ENCODE data around the gene TNNT3.
"Not testable (repeated sequence)": the region's sequence is repeated elsewhere in the genome, so short reads cannot be mapped to it uniquely, and the experiment has no call there.

The TNNT3 gene

DNA sequence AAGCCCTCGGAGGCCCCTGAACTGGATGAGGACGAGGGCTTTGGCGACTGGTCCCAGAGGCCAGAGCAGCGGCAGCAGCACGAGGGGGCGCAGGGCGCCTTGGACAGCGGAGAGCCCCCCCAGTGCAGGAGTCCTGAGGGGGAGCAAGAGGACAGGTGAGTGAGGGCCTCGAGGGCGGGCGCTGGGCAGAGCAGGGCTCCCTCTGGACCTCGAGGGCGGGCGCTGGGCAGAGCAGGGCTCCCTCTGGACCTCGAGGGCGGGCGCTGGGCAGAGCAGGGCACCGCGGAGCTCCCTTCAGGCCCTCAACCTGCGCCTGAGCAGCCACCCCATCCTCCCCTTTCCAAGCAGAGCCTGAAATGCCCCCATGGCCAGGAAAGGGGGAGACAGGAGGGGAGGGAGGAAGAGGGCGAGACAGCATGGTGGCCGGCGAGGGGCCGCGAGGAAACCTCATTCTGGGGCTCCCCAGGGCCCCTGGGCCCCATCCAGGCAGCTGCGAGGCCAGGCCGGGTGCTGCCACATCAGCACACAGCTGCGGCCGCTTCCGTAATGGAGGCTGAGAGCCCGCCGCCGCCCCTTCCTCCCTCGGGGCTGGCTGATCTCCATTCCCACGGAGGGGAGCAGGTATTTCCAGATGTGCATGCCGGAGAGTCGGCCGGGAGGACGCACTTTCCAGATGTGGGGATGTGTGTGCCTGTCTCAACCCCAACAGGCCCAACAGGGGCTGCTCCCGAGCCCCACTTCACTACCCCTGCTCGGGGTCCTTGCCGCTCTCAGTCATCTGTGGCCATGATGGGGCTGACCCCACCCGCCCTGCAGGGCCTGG, 37.9 kb upstream of the TNNT3 start:
- DNase-seq (ENCODE audit: low read depth, low spot score) = no peak

DNA sequence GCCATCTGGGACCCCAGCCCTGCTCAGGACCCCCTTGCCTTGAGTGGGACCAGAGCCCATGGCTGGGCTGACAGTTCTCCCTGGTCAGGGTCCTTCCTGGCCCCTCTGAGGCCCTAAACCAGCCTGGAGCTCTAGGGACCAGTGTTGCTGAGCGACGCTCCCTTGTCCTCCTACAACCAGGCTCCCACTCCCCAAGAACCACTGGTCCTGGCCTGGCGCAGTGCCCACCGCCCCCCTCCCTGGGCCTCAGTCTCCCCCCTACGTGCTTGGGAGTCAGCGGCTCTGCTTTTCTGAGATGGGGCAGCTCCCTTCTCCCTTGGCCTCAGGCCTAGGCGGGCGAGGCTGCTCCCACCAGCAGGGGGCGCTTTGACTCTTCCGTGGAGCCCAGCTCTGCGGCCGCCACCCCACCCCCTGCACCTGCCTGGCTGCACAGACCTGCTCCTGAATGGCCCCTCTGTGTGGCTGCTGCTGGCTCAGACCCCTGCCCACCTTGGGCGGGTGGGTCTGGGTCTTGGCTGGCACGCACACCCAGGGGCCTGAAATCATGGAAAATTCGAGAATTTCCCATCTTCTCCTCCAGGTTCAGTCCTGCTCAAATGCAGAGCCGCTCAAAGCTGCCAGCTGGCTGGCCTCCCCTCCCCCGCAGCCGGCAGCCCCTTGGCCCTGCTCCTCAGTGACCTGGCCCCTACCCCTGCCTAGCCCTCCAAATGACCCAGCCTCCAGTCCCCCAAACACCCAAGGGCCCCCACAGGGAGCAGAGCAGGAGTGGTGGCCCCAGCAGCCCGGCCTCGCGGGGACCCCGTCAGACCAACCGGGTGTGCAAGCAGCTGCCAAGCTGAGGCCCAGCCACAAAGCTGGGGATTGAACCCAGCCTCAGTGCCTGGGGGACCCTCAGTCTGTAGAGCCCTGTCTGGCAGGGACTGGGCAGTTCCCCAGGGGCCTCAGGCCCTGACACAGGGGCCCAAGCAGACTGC, 37.0 kb upstream of the TNNT3 start:
- peak; percentile 89 for DNase-seq (ENCODE audit: low read depth, low spot score)

GRCh38 chr11:1883346-1884302, 35.9 kb upstream of the TNNT3 start:
- DNase-seq (ENCODE audit: low read depth, low spot score) = no peak

DNA sequence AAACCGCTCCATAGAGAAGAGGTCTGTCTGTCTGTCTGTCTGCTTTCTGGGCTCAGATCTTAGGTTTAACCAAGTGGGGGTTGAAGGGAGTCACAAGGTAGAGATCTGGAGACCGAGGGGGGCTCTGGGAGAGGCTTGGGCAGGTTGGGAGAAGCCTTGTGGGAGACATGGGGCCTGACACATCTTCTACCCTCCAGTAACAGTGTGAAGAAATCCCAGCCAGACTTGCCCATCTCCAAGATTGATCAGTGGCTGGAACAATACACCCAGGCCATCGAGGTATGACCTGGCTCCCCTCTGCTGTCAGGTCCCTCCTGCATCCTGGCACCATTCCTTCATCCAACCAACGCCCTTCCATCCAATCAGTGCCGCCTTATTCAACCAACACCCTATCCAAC, 35.2 kb upstream of the TNNT3 start:
- no peak for DNase-seq (ENCODE audit: low read depth, low spot score)

- not testable (repeated sequence) for DNase-seq (ENCODE audit: low read depth, low spot score)
These were observed 33.0 kb upstream of the TNNT3 start for GRCh38 chr11:1886551-1886950.

DNA sequence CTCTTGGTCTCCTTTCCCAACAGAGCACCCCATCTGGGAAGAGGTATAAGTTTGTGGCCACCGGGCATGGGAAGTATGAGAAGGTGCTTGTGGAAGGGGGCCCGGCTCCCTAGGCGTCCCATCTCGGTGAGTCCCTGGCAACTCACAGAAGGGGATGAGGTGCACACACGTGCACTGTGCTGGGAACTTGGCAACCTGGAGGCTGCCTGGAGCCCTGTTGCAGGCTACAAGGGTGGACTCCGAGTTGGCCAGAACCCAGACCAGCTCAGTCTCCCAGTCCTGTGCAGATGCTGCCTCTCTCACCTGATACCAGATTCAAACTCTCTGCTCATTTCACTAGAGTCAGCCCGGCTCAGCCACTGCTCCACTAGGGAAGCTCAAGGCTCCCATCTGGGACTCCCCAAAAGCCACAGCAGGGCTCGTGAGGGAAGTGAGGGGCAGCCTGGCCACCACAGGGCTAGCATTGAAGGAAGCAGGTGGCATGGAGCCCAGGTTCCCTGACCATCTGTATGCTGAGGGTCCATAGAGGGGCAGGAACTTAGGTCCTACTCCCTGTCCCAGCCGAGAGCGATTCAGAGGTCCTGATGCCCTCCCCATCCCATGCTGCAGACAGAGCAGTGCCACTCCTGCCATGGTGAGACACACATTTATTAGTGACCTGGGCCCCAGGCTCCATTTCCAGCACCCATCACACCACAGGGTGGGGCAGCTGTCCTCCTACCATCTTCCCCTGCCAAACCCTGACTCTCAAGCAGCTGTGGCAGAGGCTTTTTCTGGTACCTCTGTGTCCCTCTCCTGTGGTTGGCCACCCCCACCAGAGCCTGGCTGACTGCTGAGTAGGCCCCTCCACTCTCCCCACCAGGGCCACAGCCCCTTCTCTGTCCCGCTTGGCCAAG, 31.8 kb upstream of the TNNT3 start:
- no peak for DNase-seq (ENCODE audit: low read depth, low spot score)

DNA sequence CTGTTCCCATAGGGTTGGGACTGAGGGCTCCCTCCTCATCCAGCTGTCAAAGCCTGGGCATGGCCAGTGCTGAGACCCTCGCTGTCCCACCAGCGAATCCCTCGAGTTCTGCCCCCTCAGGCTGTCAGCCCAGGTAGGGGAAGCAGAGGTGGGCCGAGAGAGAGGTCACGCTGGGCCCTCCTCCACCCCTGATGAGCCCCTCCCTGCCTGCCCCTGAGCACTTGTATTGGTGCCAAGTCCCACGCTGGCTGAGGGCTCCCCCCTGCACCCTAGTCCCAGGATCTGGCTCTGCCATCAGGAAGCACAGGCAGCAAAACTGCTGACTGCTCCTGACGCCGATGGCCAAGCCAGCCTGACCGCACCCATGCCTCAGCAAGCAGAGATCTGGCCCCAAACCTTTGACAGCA, 31.2 kb upstream of the TNNT3 start:
- DNase-seq (ENCODE audit: low read depth, low spot score) = no peak

- DNase-seq (ENCODE audit: low read depth, low spot score) = no peak
These were observed 30.7 kb upstream of the TNNT3 start for GRCh38 chr11:1888811-1889210.

DNA sequence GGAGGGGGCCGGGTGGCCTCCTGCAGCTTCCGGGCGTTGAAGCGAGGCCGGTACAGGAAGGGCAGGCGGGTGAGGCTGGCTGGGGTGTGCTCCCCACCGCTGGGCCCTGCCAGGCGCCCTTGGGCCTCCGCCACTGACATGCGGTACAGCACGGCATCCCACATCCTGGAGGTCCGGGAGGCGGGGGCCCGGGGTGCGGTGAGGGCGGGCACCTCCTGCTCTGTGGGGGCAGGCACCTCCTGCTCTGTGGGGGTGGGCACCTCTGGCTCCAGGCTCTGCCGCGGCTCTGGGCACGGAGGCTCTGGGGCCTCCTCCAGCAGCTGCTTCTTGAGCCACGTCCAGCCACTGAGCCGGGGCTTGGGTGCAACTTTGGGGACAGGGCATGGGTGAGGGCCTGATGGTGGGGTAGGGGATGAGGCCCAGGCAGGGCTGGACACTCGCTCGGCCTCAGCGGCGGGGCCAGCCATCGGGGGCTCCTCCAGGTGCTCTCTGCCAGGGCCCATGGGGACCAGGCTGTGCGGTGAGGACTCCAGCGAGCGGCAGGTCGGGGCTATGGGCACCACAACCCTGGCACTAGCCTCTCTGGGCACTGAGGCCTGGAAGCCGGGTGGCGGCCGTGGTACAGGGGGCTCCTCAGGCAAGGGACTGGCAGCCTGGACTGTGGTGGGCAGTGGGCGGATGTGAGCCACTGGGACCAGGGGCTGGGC, 30.1 kb upstream of the TNNT3 start:
- no peak for DNase-seq (ENCODE audit: low read depth, low spot score)

- DNase-seq (ENCODE audit: low read depth, low spot score) = no peak
These were observed 29.3 kb upstream of the TNNT3 start for GRCh38 chr11:1889941-1890855.

- no peak for DNase-seq (ENCODE audit: low read depth, low spot score)
These were observed 28.4 kb upstream of the TNNT3 start for GRCh38 chr11:1890856-1891830.

- DNase-seq (ENCODE audit: low read depth, low spot score) = no peak
These were observed 27.7 kb upstream of the TNNT3 start, which contains the start of gene PRR33 for GRCh38 chr11:1891831-1892115. PRR33 (minus strand) TSS chr11:1891895; CDS start chr11:1890584, 1,311 bp downstream.

DNA sequence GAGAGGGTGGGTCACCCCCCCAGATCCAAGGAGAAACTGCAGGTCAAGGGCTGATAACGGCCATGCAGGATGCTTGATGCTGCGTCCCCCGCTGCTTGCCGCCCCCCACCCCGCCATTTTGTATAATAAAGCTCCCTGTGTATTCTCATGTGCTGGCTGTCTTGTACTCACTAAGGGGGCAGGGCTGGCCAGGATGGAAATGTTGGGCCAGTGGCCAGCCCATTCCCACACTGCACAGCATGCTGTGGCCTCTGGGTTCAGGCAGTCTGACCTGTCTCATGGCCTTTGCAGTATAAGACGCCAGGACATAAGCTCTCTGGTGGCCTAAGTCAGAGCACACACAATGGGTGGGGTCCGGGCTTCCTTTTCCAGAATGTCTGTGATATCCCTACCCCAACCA, 27.4 kb upstream of the TNNT3 start:
- no peak for DNase-seq (ENCODE audit: low read depth, low spot score)

GRCh38 chr11:1892558-1892957, 26.9 kb upstream of the TNNT3 start:
- no peak for DNase-seq (ENCODE audit: low read depth, low spot score)

DNA sequence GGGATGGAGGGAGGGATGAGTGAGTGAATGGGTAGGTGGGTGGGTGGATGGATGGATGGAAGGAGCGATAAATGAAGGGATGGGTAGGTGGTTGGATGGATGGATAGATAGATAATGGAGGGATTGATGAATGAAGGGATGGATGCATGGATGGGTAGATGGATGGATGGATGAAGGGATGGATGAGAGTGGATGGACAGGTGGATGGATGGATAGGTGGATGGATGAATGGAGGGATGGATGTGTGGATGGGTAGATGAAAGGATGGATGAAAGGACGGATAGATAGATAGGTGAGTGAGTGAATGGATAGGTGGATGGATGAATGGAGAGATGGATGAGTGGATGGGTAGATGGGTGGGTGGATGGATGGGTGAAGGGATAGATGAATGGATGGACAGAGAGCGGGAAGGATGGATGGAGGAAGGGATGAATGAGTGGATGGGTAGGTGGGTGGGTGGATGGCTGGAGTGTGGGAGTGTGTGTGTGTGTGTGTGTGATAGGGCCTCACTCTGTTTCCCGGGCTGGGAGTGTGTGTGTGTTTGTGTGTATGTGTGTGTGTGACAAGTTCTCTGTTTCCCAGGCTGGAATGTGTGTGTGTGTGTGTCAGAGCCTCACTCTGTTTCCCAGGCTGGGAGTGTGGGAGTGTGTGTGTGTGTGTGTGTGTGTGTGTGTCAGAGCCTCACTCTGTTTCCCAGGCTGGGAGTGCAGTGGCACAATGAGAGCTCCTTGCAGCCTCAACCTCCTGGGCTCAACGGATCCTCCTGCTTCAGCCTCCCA, 25.7 kb upstream of the TNNT3 start:
- DNase-seq (ENCODE audit: low read depth, low spot score) = no peak

DNA sequence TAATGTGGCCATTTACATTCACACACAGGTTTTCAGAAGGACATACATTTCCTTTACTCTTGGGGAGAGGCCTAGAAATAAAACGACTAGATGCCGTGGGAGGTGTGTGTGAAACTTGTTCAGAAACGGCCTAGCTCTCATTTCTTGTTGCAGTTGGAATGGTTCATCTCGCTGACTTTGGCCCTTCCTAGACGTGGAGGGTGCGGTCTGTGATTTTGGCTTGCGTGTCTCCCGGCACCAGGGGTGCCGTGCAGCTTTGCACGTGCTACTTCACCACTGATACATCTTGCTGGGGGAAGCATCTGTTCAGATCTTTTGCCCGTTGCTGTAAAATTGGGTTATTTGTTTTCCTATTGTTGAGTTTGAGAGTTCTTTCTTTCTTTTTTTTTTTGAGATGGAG, 24.7 kb upstream of the TNNT3 start:
- DNase-seq (ENCODE audit: low read depth, low spot score) = no peak

DNA sequence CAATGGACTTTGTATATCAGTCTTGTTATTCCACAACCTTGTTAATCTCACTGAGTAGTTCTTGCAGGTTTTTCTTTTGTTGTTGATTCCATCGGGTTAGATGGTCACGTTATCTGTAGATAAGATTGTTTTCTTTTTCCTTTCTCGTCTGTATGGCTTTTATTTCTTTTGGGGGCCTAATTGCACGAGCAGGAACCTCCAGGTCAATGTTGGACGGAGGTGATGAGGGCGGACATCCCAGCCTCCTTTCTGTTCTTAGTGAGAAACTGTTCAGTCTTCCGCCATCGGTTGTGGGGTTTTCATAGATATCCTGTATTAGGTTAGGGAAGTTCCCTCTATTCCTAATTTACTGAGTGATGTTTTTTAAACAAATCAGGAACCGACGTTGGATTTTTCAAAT, 23.0 kb upstream of the TNNT3 start:
- DNase-seq (ENCODE audit: low read depth, low spot score) = no peak
